ENCODE data around the gene POFUT1.

GRCh38 chr20:32201977-32202363 lies 5.7 kb upstream of the POFUT1 start:
- TF ChIP-seq EZH2 (IDR thresholded peaks at IDR 0.05; ENCODE audit: low read length, unreplicated experiment): no peak
- TF ChIP-seq CTCF (conservative IDR thresholded peaks at IDR 0.05; ENCODE audit: low read depth, low read length): no peak
